HCT116 (cell line): ENCODE data around the gene ADAMTSL5. TPM values are rescaled to one million over a fixed set of nuclear protein-coding genes. Genes with fewer than 3 reads are reported as not detected.

Source experiments
- ATAC-seq: fragments of 200-7000 bp; cut with Tn5 transposase; 2 replicates; pipeline ENCODE4 v1.9.1; 2020; ENCODE audit warnings: mild to moderate bottlenecking, moderate library complexity
- BruUV-seq: library from RNA; stranded (reverse); fragments of 400-500 nt; replicated peaks from 2 replicates; lab custom pipeline; 2021; lab: Mats Ljungman, UMichigan
- CTCF ChIA-PET: fragments of 300-600 bp; sonication (Branson Sonifier 250); formaldehyde crosslinking; loops from one replicate; lab custom pipeline; 2021; ENCODE audit warnings: antibody characterized with exemption; lab: Charles Lee
- POLR2A ChIA-PET: fragments of 300-600, 350-600 bp; sonication (Branson Sonifier 250); formaldehyde crosslinking; loops from one replicate; lab custom pipeline; 2021; ENCODE audit warnings: antibody characterized with exemption; lab: Charles Lee
- RAD21 ChIA-PET, 2 experiments: fragments of 300-600 bp; sonication (Branson Sonifier 250); formaldehyde crosslinking; loops; one replicate each; lab custom pipeline; 2023; ENCODE audit warnings: low total read pairs in 2 of 2; ENCODE audit not compliant: uncharacterized antibody in 2 of 2, unreplicated experiment in 2 of 2, low non-redundant PET in 1 of 2; lab: Charles Lee
- DNase-seq: peaks from one replicate; pipeline ENCODE4 v3.0.0-alpha.2; 2010; ENCODE audit warnings: low read depth, low spot score
- H2AFZ ChIP-seq: fragments of 200-600 bp; shearing (Covaris generic), sonication (generic); 2 replicates; pipeline ENCODE4 v1.6.1; 2017; ENCODE audit warnings: low read depth, mixed run types, mixed read lengths, antibody characterized with exemption, low read length; ENCODE audit not compliant: poor library complexity, severe bottlenecking
- H3K27ac ChIP-seq: 2 replicates; pipeline ENCODE4 v1.5.1; 2012; ENCODE audit warnings: low read depth, low read length
- H3K27me3 ChIP-seq: fragments of 200-600 bp; sonication (generic); 2 replicates; pipeline ENCODE4 v1.6.1; 2016; ENCODE audit warnings: mixed run types, low read length, mixed read lengths; ENCODE audit not compliant: insufficient read depth
- H3K36me3 ChIP-seq, 2 experiments: fragments of 200-500 bp in 1 of 2; fragments of 200-600 bp in 1 of 2; sonication (Bioruptor generic) in 1 of 2; sonication (generic) in 1 of 2; 2 replicates each; pipeline versions ENCODE4 v1.5.1 to v1.6.1; 2014 to 2016; ENCODE audit warnings: low read length in 2 of 2, inconsistent platforms in 1 of 2, mixed read lengths in 1 of 2, mixed run types in 1 of 2; ENCODE audit not compliant: insufficient read depth in 2 of 2, control insufficient read depth in 1 of 2
- H3K4me1 ChIP-seq, 2 experiments: fragments of 200-600 bp in 1 of 2; sonication (generic) in 1 of 2; 2 replicates each; pipeline versions ENCODE4 v1.5.1 to v1.6.1; 2012 to 2017; ENCODE audit warnings: low read length in 2 of 2, inconsistent platforms in 1 of 2, mild to moderate bottlenecking in 1 of 2, mixed read lengths in 1 of 2, mixed run types in 1 of 2, moderate library complexity in 1 of 2; ENCODE audit not compliant: insufficient read depth in 2 of 2, control insufficient read depth in 1 of 2
- H3K4me2 ChIP-seq: fragments of 200-600 bp; sonication (generic); 2 replicates; pipeline ENCODE4 v1.6.1; 2017; ENCODE audit warnings: mixed run types, low read length, mixed read lengths
- H3K4me3 ChIP-seq, 2 experiments: fragments of 200-600 bp in 1 of 2; sonication (generic) in 1 of 2; replicated peaks in 1 of 2; 2 replicates each; pipeline ENCODE4 v1.5.1; 2011 to 2016; ENCODE audit warnings: low read length in 2 of 2, control low read depth in 1 of 2, low read depth in 1 of 2, mild to moderate bottlenecking in 1 of 2, mixed read lengths in 1 of 2, mixed run types in 1 of 2
- H3K79me2 ChIP-seq: fragments of 200-600 bp; sonication (generic); 2 replicates; pipeline ENCODE4 v1.6.1; 2017; ENCODE audit warnings: mild to moderate bottlenecking, mixed run types, low read length, moderate library complexity, mixed read lengths; ENCODE audit not compliant: insufficient read depth
- H3K9ac ChIP-seq: fragments of 200-600 bp; sonication (generic); 2 replicates; pipeline ENCODE4 v1.6.1; 2016; ENCODE audit warnings: low read length, mixed read lengths
- H3K9me2 ChIP-seq: fragments of 200-600 bp; sonication (generic), shearing (Covaris generic); 2 replicates; pipeline ENCODE4 v1.6.1; 2017; ENCODE audit warnings: mixed run types, mild to moderate bottlenecking, moderate library complexity; ENCODE audit not compliant: insufficient read depth
- H3K9me3 ChIP-seq, 2 experiments: fragments of 200-500 bp in 1 of 2; fragments of 200-600 bp in 1 of 2; sonication (Bioruptor generic) in 1 of 2; sonication (generic) in 1 of 2; 2 replicates each; pipeline ENCODE4 v1.6.1; 2014 to 2017; ENCODE audit warnings: low read length in 2 of 2, mixed read lengths in 2 of 2, inconsistent platforms in 1 of 2, low read depth in 1 of 2, mild to moderate bottlenecking in 1 of 2, mixed run types in 1 of 2, moderate library complexity in 1 of 2; ENCODE audit not compliant: control insufficient read depth in 1 of 2, insufficient read depth in 1 of 2
- H4K20me1 ChIP-seq: fragments of 200-600 bp; sonication (generic), shearing (Covaris generic); 2 replicates; pipeline ENCODE4 v1.6.1; 2017; ENCODE audit warnings: mixed run types, mild to moderate bottlenecking, moderate library complexity; ENCODE audit not compliant: insufficient read depth
- ATF3 ChIP-seq: IDR thresholded peaks from 2 replicates; pipeline ENCODE4 v1.6.1; 2012
- CEBPB ChIP-seq: IDR thresholded peaks from 2 replicates; pipeline ENCODE4 v1.6.1; 2012; ENCODE audit warnings: low read depth
- EGR1 ChIP-seq: IDR thresholded peaks from 2 replicates; pipeline ENCODE4 v1.6.1; 2012; ENCODE audit warnings: low read depth
- EZH2 ChIP-seq: fragments of 200-600 bp; sonication (generic); IDR thresholded peaks from 2 replicates; pipeline ENCODE4 v1.6.1; 2017; ENCODE audit warnings: antibody characterized with exemption, mixed run types
- POLR2A ChIP-seq: IDR thresholded peaks from 2 replicates; pipeline ENCODE4 v1.7.0; 2011; ENCODE audit warnings: borderline replicate concordance; ENCODE audit not compliant: insufficient read depth, insufficient read length; ENCODE audit errors: extremely low read depth
- RAD21 ChIP-seq: IDR thresholded peaks from 2 replicates; pipeline ENCODE4 v1.6.1; 2012; ENCODE audit warnings: low read depth, mild to moderate bottlenecking
- REST ChIP-seq: IDR thresholded peaks from 2 replicates; pipeline ENCODE4 v1.6.1; 2012; ENCODE audit warnings: low read depth
- SP1 ChIP-seq: IDR thresholded peaks from 2 replicates; pipeline ENCODE4 v1.6.1; 2012; ENCODE audit warnings: low read depth
- SRF ChIP-seq: IDR thresholded peaks from 2 replicates; pipeline ENCODE4 v1.6.1; 2012; ENCODE audit warnings: low read depth
- YY1 ChIP-seq: IDR thresholded peaks from 2 replicates; pipeline ENCODE4 v1.6.1; 2011; ENCODE audit warnings: low read length, low read depth, moderate library complexity, mild to moderate bottlenecking; ENCODE audit not compliant: insufficient replicate concordance; ENCODE audit errors: extremely low read depth
- intact Hi-C: fragments of 100-400 bp; cut with micrococcal nuclease; formaldehyde crosslinking; loops from 2 replicates; pipeline ENCODE4 v1.10.0; 2022
- total RNA-seq: library from RNA; stranded (reverse); gene quantifications from one replicate; pipeline ENCODE4 v1.2.1, GENCODE V29; 2021; ENCODE audit not compliant: unreplicated experiment

The ADAMTSL5 gene
- total RNA-seq, 1 experiment from 2014 or later: 24.0 TPM

GRCh38 chr19:1457892-1458291, 54.9 kb downstream of the ADAMTSL5 start:
- no peak for TF ChIP-seq SRF
- BruUV-seq: no TSS peak
- Histone ChIP-seq H3K4me3 (no peak overlapping the region), H4K20me1 (no peaks in the 10 kb centered on the region), H3K4me1 (peaks cover 23 to 45% of the 10 kb centered on the region in 2 experiments), H3K9me2 (no peaks in the 10 kb centered on the region), H3K27me3 (no peaks in the 10 kb centered on the region), H2AFZ (no peak overlapping the region), H3K79me2 (no peaks in the 10 kb centered on the region), H3K9ac (no peak overlapping the region), H3K4me2 (no peak overlapping the region), H3K36me3 (peaks cover 0 to 3% of the 10 kb centered on the region in 2 experiments; a peak in 1 of 4 replicates), H3K9me3 (no peaks in the 10 kb centered on the region), H3K27ac (no peak overlapping the region)
- RAD21 ChIA-PET: interaction anchor here in 1 of 2 experiments (0.6 kb wide), 1 partner anchor 15 kb away, joined by 3 read pairs; no protein-coding TSS in a partner anchor
- DNase-seq (no peak), ATAC-seq (no peak)
- CTCF ChIA-PET: interaction anchor here (0.6 kb wide), 1 partner anchor 173 kb away, joined by 3 read pairs; no protein-coding TSS in a partner anchor
- POLR2A ChIA-PET: no interaction called here
- intact Hi-C loops: no loop called here

DNA sequence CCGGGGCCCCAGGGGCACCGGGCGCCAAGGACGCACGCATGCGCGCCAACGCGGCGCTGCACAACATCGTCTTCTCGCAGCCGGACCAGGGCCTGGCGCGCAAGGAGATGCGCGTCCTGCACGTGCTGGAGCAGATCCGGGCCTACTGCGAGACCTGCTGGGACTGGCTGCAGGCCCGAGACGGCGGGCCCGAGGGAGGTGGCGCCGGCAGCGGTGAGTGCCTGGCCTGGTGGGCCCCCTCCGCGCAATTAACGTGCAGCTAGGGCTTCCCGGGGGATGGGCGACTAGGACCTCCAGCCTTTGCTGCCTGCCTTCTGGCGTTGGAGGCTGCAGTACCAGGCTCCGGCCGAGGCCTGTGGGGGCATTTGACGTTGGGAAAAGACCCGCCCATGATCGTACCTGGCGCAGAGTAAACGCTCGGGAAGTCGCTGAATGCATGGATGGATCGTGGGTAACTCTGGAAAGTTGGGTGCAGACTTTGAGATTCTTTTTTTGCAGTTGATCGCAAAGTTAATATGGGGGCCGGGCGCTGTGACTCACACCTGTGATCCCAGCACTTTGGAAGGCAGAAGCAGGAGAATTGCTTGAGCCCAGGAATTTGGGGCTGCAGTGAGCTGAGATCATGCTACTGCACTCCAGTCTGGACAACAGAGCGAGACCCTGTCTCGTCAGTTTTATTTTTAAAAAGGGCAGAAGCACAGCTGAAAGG, 55.6 kb downstream of the ADAMTSL5 start:
- no peaks in the 10 kb centered on the region for H3K27me3 ChIP-seq
- H3K4me1 ChIP-seq: peaks cover 23 to 47% of the 10 kb centered on the region in 2 experiments
- no peak overlapping the region for H3K9ac ChIP-seq
- no peak overlapping the region for H3K4me2 ChIP-seq
- no peaks in the 10 kb centered on the region for H3K79me2 ChIP-seq
- no TSS peak for BruUV-seq
- no peak overlapping the region for H2AFZ ChIP-seq
- H3K27ac ChIP-seq: no peak overlapping the region; the same call in 1 of the 2 replicates
- POLR2A ChIA-PET: no interaction called here
- RAD21 ChIA-PET: no interaction called here
- DNase-seq (no peak), ATAC-seq (no peak)
- H3K4me3 ChIP-seq: no peak overlapping the region
- TF ChIP-seq CEBPB (no peak), SP1 (no peak), SRF (no peak), EZH2 (no peak), EGR1 (no peak), POLR2A (no peak), ATF3 (no peak), REST (no peak), YY1 (no peak), RAD21 (no peak)
- intact Hi-C loops: no loop called here
- H3K9me3 ChIP-seq: no peaks in the 10 kb centered on the region
- no peaks in the 10 kb centered on the region for H3K9me2 ChIP-seq
- H3K36me3 ChIP-seq: peaks cover 0 to 3% of the 10 kb centered on the region in 2 experiments; a peak in 1 of 4 replicates
- CTCF ChIA-PET: no interaction called here
- no peaks in the 10 kb centered on the region for H4K20me1 ChIP-seq
